ENCODE results near the gene TRDN. TPM values are rescaled to one million over a fixed set of nuclear protein-coding genes. Genes with fewer than 3 reads are reported as not detected.
A peak's percentile ranks its signal among the peaks of the same experiment; 100 is the strongest.
"Not testable (repeated sequence)": the region's sequence is repeated elsewhere in the genome, so short reads cannot be mapped to it uniquely, and the experiment has no call there.

TRDN gene
- total RNA-seq, 1 experiment from 2014 or later = 39.8 TPM

DNA sequence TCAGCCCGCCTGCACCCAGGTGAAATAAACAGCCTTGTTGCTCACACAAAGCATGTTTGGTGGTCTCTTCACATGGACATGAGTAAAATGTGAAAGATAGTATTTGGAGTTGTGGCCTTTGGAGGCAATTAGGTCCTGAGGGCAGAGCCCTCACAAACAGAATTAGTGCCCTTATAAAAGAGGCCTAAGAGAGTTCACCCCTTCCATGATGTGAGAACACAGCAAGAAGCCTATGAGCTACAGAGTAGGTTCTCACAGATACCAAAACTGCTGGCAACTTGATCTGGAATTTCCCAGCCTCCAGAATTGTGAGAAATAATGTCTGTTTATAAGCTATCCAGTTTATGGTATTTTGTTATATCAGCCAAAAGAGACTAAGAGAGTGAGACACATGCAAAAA is 74.5 kb downstream of the TRDN start:
- H3K4me1 Mint-ChIP-seq = peaks cover 89% of the 10 kb centered on the region
- peaks cover 4% of the 10 kb centered on the region; the same call in 1 of the 2 replicates for H3K9me3 Mint-ChIP-seq
- no peaks in the 10 kb centered on the region for H3K27me3 Mint-ChIP-seq (ENCODE audit: low read depth)
- ChIA-PET POLR2A (no interaction called here), CTCF (interaction anchor here (2.5 kb wide), 1 partner anchor 153 kb away, joined by 12 read pairs; no protein-coding TSS in a partner anchor)
- peak; percentile 73; the same call in 1 of the 2 replicates for ATAC-seq
- DNase-seq (ENCODE audit: low spot score) = no peak
- peak overlapping the region; percentile 94 for H3K27ac Mint-ChIP-seq
- H3K36me3 Mint-ChIP-seq = peaks cover 13% of the 10 kb centered on the region
- TF ChIP-seq ZNF423 (CRISPR knock-in tag; IDR thresholded peaks at IDR 0.05) (no peak), NR2C2 (CRISPR knock-in tag; IDR thresholded peaks at IDR 0.05) (no peak), SP1 (CRISPR knock-in tag; conservative IDR thresholded peaks at IDR 0.05) (no peak), IRF1 (CRISPR knock-in tag; IDR thresholded peaks at IDR 0.05) (no peak), ZNF232 (CRISPR knock-in tag; IDR thresholded peaks at IDR 0.05) (no peak), FOXP1 (CRISPR knock-in tag; IDR thresholded peaks at IDR 0.05; ENCODE audit: borderline replicate concordance) (no peak), ARID4B (CRISPR knock-in tag; IDR thresholded peaks at IDR 0.05; ENCODE audit: borderline replicate concordance) (no peak), OVOL2 (CRISPR knock-in tag; IDR thresholded peaks at IDR 0.05; ENCODE audit: borderline replicate concordance) (no peak), HMGXB4 (CRISPR knock-in tag; IDR thresholded peaks at IDR 0.05) (no peak), ATF1 (CRISPR knock-in tag; IDR thresholded peaks at IDR 0.05) (no peak), HMGA2 (CRISPR knock-in tag; IDR thresholded peaks at IDR 0.05) (no peak), SOX15 (CRISPR knock-in tag; IDR thresholded peaks at IDR 0.05) (no peak), JAZF1 (CRISPR knock-in tag; IDR thresholded peaks at IDR 0.05) (no peak)
- TF ChIP-seq, protein P1, sequence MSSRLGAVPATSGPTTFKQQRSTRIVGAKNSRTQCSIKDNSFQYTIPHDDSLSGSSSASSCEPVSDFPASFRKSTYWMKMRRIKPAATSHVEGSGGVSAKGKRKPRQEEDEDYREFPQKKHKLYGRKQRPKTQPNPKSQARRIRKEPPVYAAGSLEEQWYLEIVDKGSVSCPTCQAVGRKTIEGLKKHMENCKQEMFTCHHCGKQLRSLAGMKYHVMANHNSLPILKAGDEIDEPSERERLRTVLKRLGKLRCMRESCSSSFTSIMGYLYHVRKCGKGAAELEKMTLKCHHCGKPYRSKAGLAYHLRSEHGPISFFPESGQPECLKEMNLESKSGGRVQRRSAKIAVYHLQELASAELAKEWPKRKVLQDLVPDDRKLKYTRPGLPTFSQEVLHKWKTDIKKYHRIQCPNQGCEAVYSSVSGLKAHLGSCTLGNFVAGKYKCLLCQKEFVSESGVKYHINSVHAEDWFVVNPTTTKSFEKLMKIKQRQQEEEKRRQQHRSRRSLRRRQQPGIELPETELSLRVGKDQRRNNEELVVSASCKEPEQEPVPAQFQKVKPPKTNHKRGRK (CRISPR knock-in tag; IDR thresholded peaks at IDR 0.05; ENCODE audit: borderline replicate concordance) = no peak
- TF ChIP-seq, protein P2, sequence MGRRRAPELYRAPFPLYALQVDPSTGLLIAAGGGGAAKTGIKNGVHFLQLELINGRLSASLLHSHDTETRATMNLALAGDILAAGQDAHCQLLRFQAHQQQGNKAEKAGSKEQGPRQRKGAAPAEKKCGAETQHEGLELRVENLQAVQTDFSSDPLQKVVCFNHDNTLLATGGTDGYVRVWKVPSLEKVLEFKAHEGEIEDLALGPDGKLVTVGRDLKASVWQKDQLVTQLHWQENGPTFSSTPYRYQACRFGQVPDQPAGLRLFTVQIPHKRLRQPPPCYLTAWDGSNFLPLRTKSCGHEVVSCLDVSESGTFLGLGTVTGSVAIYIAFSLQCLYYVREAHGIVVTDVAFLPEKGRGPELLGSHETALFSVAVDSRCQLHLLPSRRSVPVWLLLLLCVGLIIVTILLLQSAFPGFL (CRISPR knock-in tag; IDR thresholded peaks at IDR 0.05; ENCODE audit: borderline replicate concordance) = no peak
- H3K4me3 Mint-ChIP-seq = peak overlapping the region; percentile 8

GRCh38 chr6:123559816-123560215 is 76.9 kb downstream of the TRDN start:
- H3K4me3 Mint-ChIP-seq; H3K27me3 Mint-ChIP-seq (ENCODE audit: low read depth); DNase-seq (ENCODE audit: low spot score); H3K9me3 Mint-ChIP-seq; POLR2A ChIA-PET; ATAC-seq: not testable (repeated sequence)
- Mint-ChIP-seq H3K4me1 (peaks cover 76% of the 10 kb centered on the region), H3K36me3 (peaks cover 16% of the 10 kb centered on the region), H3K27ac (peak overlapping the region; percentile 7; the same call in 1 of the 2 replicates)
- CTCF ChIA-PET = interaction anchor here (1.6 kb wide), 1 partner anchor 156 kb away, joined by 4 read pairs; no protein-coding TSS in a partner anchor

GRCh38 chr6:123557474-123557873 is 79.3 kb downstream of the TRDN start:
- peaks cover 37% of the 10 kb centered on the region for H3K36me3 Mint-ChIP-seq
- peaks cover 11% of the 10 kb centered on the region for H3K9me3 Mint-ChIP-seq
- H3K4me3 Mint-ChIP-seq; H3K27me3 Mint-ChIP-seq (ENCODE audit: low read depth); DNase-seq (ENCODE audit: low spot score); ATAC-seq; CTCF ChIA-PET; POLR2A ChIA-PET: not testable (repeated sequence)
- H3K27ac Mint-ChIP-seq = peak overlapping the region; percentile 46; the same call in 1 of the 2 replicates
- peaks cover 55% of the 10 kb centered on the region for H3K4me1 Mint-ChIP-seq
